Activated CD8-positive, alpha-beta T cell treated with anti-CD3 and anti-CD28 coated beads for 36 hours (primary cell): ENCODE measurements around the gene GLG1. TPM values are rescaled to one million over a fixed set of nuclear protein-coding genes. Genes with fewer than 3 reads are reported as not detected.

ENCODE experiments used
- ATAC-seq: fragments of 200-7000 bp; cut with Tn5 transposase; one replicate; pipeline ENCODE4 v1.10.0; 2021; ENCODE audit warnings: mild to moderate bottlenecking, moderate library complexity
- CTCF ChIA-PET: fragments of 350-600 bp; sonication (Branson Sonifier 250); formaldehyde crosslinking; loops from one replicate; lab custom pipeline; 2021; ENCODE audit warnings: antibody characterized with exemption; lab: Charles Lee
- POLR2A ChIA-PET: fragments of 350-600 bp; sonication (Branson Sonifier 250); formaldehyde crosslinking; loops from one replicate; lab custom pipeline; 2021; ENCODE audit warnings: antibody characterized with exemption; lab: Charles Lee
- DNase-seq: peaks from one replicate; pipeline ENCODE4 v3.0.0-alpha.2; 2020
- H3K27ac Mint-ChIP-seq: one replicate; pipeline ENCODE4 v1.8.0; 2021; ENCODE audit warnings: mild to moderate bottlenecking, mixed read lengths
- H3K27me3 Mint-ChIP-seq: one replicate; pipeline ENCODE4 v1.8.0; 2021; ENCODE audit warnings: mixed read lengths
- H3K36me3 Mint-ChIP-seq: one replicate; pipeline ENCODE4 v1.8.0; 2021; ENCODE audit warnings: low read depth, mixed read lengths
- H3K4me1 Mint-ChIP-seq: one replicate; pipeline ENCODE4 v1.8.0; 2021; ENCODE audit warnings: low read depth, mixed read lengths
- H3K4me3 Mint-ChIP-seq: one replicate; pipeline ENCODE4 v1.8.0; 2021; ENCODE audit warnings: mild to moderate bottlenecking, moderate library complexity, mixed read lengths
- H3K9me3 Mint-ChIP-seq: one replicate; pipeline ENCODE4 v1.8.0; 2021; ENCODE audit warnings: mixed read lengths
- intact Hi-C: fragments of 100-400 bp; cut with micrococcal nuclease; formaldehyde crosslinking; loops from one replicate; pipeline ENCODE4 v1.10.0; 2022
- total RNA-seq, 2 experiments: library from RNA; stranded (reverse); gene quantifications; one replicate each; pipeline ENCODE4 v1.2.3, GENCODE V29; 2021
- TF ChIP-seq, protein P1 (sequence below): fragments of 200-600 bp; IDR thresholded peaks from one replicate; pipeline ENCODE4 v1.8.0; 2022; ENCODE audit warnings: antibody characterized with exemption, mild to moderate bottlenecking

The GLG1 gene
- total RNA-seq, 2 experiments from 2014 or later, result 70.0 to 74.9 TPM

DNA sequence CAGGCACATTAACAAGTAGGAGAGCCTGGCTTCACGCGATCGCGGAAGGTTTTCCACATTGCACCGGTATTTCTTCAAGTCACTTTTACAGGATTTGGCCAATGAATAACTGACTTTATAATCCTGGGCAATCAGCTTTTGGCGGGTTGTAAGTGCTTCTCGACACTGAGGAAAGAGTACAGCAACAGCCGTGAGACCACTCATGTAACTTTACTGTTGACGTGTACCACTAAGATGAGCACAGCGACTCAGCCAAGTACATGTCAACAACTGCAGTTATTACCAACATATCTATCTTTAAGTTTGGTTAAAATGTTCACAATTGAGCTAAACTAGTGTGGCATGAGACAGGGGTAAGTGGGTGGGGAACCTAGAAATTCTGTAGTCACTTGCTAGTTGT, 113.9 kb downstream of the GLG1 start:
- ChIA-PET POLR2A (interaction anchor here (0.6 kb wide), 1 partner anchor 20 kb away, joined by 3 read pairs; no protein-coding TSS in a partner anchor), CTCF (interaction anchor here (0.6 to 1.7 kb wide), 3 partner anchors 12 to 96 kb away, joined by 4 to 5 read pairs (median 5); no protein-coding TSS in a partner anchor)
- Mint-ChIP-seq H3K9me3 (no peaks in the 10 kb centered on the region), H3K27me3 (no peaks in the 10 kb centered on the region), H3K36me3 (peaks cover 26% of the 10 kb centered on the region), H3K27ac (no peak overlapping the region), H3K4me3 (no peak overlapping the region), H3K4me1 (peaks cover under 1% of the 10 kb centered on the region)
- no peak for ATAC-seq
- TF ChIP-seq, protein P1, sequence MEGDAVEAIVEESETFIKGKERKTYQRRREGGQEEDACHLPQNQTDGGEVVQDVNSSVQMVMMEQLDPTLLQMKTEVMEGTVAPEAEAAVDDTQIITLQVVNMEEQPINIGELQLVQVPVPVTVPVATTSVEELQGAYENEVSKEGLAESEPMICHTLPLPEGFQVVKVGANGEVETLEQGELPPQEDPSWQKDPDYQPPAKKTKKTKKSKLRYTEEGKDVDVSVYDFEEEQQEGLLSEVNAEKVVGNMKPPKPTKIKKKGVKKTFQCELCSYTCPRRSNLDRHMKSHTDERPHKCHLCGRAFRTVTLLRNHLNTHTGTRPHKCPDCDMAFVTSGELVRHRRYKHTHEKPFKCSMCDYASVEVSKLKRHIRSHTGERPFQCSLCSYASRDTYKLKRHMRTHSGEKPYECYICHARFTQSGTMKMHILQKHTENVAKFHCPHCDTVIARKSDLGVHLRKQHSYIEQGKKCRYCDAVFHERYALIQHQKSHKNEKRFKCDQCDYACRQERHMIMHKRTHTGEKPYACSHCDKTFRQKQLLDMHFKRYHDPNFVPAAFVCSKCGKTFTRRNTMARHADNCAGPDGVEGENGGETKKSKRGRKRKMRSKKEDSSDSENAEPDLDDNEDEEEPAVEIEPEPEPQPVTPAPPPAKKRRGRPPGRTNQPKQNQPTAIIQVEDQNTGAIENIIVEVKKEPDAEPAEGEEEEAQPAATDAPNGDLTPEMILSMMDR, result no peak
- intact Hi-C loops, result no loop called here
- DNase-seq, result no peak

DNA sequence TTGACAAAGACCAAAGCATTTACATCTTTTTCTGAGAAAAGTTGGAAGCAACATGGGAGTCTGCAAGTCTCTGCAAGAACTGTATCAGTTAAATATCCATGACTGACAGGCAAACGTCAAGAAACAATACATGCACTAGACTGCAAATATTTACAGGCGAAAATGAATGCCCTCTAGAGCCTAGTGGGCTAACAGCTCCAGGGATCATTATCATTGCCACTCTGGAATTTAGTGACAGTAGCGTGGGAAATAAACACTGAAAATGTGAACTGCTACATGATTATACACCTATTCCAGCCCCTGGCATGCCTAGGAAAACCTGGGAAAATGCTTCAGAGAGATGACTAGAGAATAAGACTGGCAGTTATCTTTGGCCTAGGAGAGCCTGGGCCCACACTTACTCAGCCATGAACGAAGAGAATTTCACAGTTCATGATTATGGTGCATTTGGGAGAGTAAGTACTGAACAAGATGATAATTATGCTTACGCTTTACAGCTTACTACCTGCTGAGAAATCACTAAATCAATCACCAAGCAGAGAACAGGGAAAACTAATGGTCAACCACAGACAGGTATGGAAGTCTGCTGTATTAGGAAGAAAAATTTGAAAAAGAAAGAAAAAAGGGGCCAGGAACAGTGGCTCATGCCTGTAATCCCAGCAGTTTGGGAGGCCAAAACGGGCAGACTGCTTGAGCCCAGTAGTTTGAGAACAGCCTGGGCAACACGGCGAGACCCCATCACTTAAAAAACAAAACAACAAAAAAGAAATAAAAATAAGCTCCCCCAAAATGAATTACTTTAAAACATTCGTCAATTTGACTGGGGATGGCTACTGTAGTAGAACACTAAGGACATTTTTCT, 119.0 kb downstream of the GLG1 start:
- TF ChIP-seq, protein P1, result no peak
- intact Hi-C loops, result no loop called here

DNA sequence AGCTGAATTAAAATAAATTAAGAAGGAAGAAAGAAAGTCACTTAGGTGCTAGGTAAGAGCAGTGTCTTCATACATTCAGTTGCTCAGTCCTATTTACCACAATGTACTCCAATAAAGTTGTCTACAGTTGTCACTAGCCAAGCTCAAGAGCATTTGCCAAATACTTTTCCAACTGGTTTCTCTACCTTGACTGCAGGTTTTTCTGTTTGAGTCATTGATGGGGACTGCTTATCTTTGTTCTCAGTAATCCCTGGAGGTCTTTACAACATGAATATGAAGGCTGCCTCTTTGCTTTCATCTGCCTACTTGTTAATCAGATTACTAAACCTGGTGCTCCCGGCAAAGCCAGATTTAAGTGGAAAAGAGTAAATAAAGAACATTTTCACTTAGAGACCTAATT, 121.0 kb downstream of the GLG1 start:
- CTCF ChIA-PET, result interaction anchor here (1.4 to 2.7 kb wide), 2 partner anchors 10 to 137 kb away, joined by 3 to 10 read pairs; no protein-coding TSS in a partner anchor
- Mint-ChIP-seq H3K27me3 (no peaks in the 10 kb centered on the region), H3K9me3 (no peaks in the 10 kb centered on the region), H3K36me3 (peaks cover 28% of the 10 kb centered on the region), H3K4me1 (peaks cover 8% of the 10 kb centered on the region), H3K27ac (no peak overlapping the region), H3K4me3 (no peak overlapping the region)
- DNase-seq (no peak), ATAC-seq (no peak)
- intact Hi-C loops, result no loop called here
- POLR2A ChIA-PET, result interaction anchor here (0.6 kb wide), 1 partner anchor 9 kb away, joined by 3 read pairs; no protein-coding TSS in a partner anchor
- TF ChIP-seq, protein P1, result no peak

More for the DNA sequence above, 119.0 kb downstream of the GLG1 start:
- CTCF ChIA-PET, result interaction anchor here (0.6 to 2.7 kb wide), 4 partner anchors 11 to 148 kb away, joined by 3 to 10 read pairs (median 4); no protein-coding TSS in a partner anchor
- Mint-ChIP-seq H3K9me3 (no peaks in the 10 kb centered on the region), H3K4me1 (peaks cover 8% of the 10 kb centered on the region), H3K27ac (no peak overlapping the region), H3K36me3 (peaks cover 27% of the 10 kb centered on the region), H3K27me3 (no peaks in the 10 kb centered on the region), H3K4me3 (no peak overlapping the region)
- DNase-seq (no peak), ATAC-seq (no peak)
- POLR2A ChIA-PET, result interaction anchor here (1.1 kb wide), 1 partner anchor 9 kb away, joined by 3 read pairs; no protein-coding TSS in a partner anchor

DNA sequence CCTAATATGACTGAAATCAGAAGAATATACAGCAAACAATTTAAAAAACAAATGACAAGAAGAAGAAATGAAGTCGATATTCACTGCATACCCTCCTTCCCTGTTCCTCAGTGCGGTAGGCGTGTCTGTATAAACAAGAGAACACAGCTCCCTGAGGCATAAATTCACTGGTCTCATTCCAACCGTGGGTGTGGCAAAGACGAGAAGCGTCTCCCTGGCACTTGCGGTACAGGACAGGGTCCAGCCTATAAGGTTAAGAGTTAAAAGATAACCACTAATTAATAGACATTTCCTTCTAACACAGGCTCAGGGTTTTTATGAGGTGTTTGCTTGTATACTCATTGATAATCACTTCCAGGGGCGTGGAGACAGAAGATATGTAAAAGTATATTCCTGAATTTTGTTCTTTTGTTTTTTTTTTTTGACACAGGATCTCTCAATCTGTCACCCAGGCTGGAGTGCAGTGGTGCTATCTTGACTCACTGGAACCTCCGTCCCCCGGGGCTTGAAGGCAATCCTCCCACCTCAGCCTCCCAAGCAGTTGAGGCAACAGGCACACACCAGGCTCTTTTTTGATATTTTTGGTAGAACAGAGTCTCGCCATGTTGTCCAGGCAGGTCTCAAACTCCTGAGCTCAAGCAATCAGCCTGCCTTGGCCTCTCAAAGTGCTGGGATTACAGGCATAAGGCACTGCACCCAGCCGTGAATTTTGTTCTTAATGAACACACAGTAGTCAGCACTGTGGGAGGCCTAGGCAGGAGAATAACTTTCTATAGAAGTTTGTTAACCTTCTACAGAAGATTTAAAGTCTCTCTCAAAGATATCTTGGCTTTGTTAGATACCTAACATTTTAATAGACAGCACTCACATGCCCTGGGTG, 126.5 kb downstream of the GLG1 start:
- ChIA-PET POLR2A (interaction anchor here (0.6 kb wide), 1 partner anchor 135 kb away, joined by 3 read pairs; no protein-coding TSS in a partner anchor), CTCF (interaction anchor here (1.2 kb wide), 1 partner anchor 142 kb away, joined by 6 read pairs; no protein-coding TSS in a partner anchor)
- TF ChIP-seq, protein P1, result no peak
- ATAC-seq (no peak), DNase-seq (no peak)
- Mint-ChIP-seq H3K4me3 (no peak overlapping the region), H3K27ac (peak overlapping the region; percentile 53), H3K27me3 (no peaks in the 10 kb centered on the region), H3K9me3 (no peaks in the 10 kb centered on the region), H3K4me1 (peaks cover 2% of the 10 kb centered on the region), H3K36me3 (peaks cover 40% of the 10 kb centered on the region)
- intact Hi-C loops, result no loop called here
